ENCODE measurements around the gene FADD.

FADD gene

GRCh38 chr11:70247710-70248072 is 44.6 kb downstream of the FADD start:
- no peak for DNase-seq (ENCODE audit: low spot score)
- no peak for TF ChIP-seq CTCF (IDR thresholded peaks at IDR 0.05; ENCODE audit: borderline replicate concordance, control extremely low read depth, extremely low read depth, insufficient read depth, missing control alignments)
- in situ Hi-C loops (cut with MboI; ENCODE audit: low sequenced_read_pairs, unreplicated experiment) = no loop called here

- no peak for TF ChIP-seq CTCF (IDR thresholded peaks at IDR 0.05; ENCODE audit: borderline replicate concordance, control extremely low read depth, extremely low read depth, insufficient read depth, missing control alignments)
- no peak for DNase-seq (ENCODE audit: low spot score)
- in situ Hi-C loops (cut with MboI; ENCODE audit: low sequenced_read_pairs, unreplicated experiment) = no loop called here
Observed at GRCh38 chr11:70250876-70251658, 48.0 kb downstream of the FADD start.

- TF ChIP-seq CTCF (IDR thresholded peaks at IDR 0.05; ENCODE audit: borderline replicate concordance, control extremely low read depth, extremely low read depth, insufficient read depth, missing control alignments) = no peak
Observed at GRCh38 chr11:70251659-70252321, 48.7 kb downstream of the FADD start.

GRCh38 chr11:70252844-70253243 is 49.7 kb downstream of the FADD start:
- DNase-seq (ENCODE audit: low spot score) = no peak
- no peak for TF ChIP-seq CTCF (IDR thresholded peaks at IDR 0.05; ENCODE audit: borderline replicate concordance, control extremely low read depth, extremely low read depth, insufficient read depth, missing control alignments)
- in situ Hi-C loops (cut with MboI; ENCODE audit: low sequenced_read_pairs, unreplicated experiment) = no loop called here

More at GRCh38 chr11:70251659-70252321, 48.7 kb downstream of the FADD start:
- DNase-seq (ENCODE audit: low spot score) = no peak
- in situ Hi-C loops (cut with MboI; ENCODE audit: low sequenced_read_pairs, unreplicated experiment) = no loop called here

- in situ Hi-C loops (cut with MboI; ENCODE audit: low sequenced_read_pairs, unreplicated experiment) = no loop called here
- DNase-seq (ENCODE audit: low spot score) = no peak
- TF ChIP-seq CTCF (IDR thresholded peaks at IDR 0.05; ENCODE audit: borderline replicate concordance, control extremely low read depth, extremely low read depth, insufficient read depth, missing control alignments) = no peak
Observed at GRCh38 chr11:70255477-70256116, 52.5 kb downstream of the FADD start.

All from GM13976 (cell line).